ENCODE measurements around the gene MAPK8IP3. TPM values are rescaled to one million over a fixed set of nuclear protein-coding genes. Genes with fewer than 3 reads are reported as not detected.

MAPK8IP3 gene
- total RNA-seq, 1 experiment from 2014 or later, result 77.4 TPM

- no peaks in the 10 kb centered on the region for H3K27me3 Mint-ChIP-seq (ENCODE audit: insufficient read depth, unreplicated experiment)
- no peaks in the 10 kb centered on the region for H3K9me3 Mint-ChIP-seq (ENCODE audit: unreplicated experiment)
- H3K27ac Mint-ChIP-seq (ENCODE audit: low read depth, unreplicated experiment), result no peak overlapping the region
- no peak for DNase-seq (ENCODE audit: unreplicated experiment)
- ChIA-PET CTCF (interaction anchor here (0.6 kb wide), 1 partner anchor 61 kb away, joined by 3 read pairs; no protein-coding TSS in a partner anchor), POLR2A (interaction anchor here (0.6 to 7.7 kb wide), 6 partner anchors 13 to 348 kb away, joined by 3 to 137 read pairs (median 15); partner anchors contain the start of genes MAPK8IP3, NUBP2, SPSB3 and UQCC4)
- no TSS peak for BruUV-seq (replicated peaks)
- H3K4me1 Mint-ChIP-seq (ENCODE audit: insufficient read depth, unreplicated experiment), result peaks cover 7% of the 10 kb centered on the region
- no peak overlapping the region for H3K4me3 Mint-ChIP-seq (ENCODE audit: unreplicated experiment)
- intact Hi-C loops (cut with micrococcal nuclease), result no loop called here
- TF ChIP-seq CTCF (IDR thresholded peaks at IDR 0.05; ENCODE audit: unreplicated experiment), result no peak
- peaks cover 74% of the 10 kb centered on the region for H3K36me3 Mint-ChIP-seq (ENCODE audit: insufficient read depth, unreplicated experiment)
Measured at GRCh38 chr16:1768767-1769401, 62.9 kb downstream of the MAPK8IP3 start.

GRCh38 chr16:1769402-1770300 lies 63.7 kb downstream of the MAPK8IP3 start:
- Mint-ChIP-seq H3K9me3 (ENCODE audit: unreplicated experiment) (no peaks in the 10 kb centered on the region), H3K4me1 (ENCODE audit: insufficient read depth, unreplicated experiment) (peaks cover 7% of the 10 kb centered on the region), H3K4me3 (ENCODE audit: unreplicated experiment) (peak overlapping the region; percentile 80), H3K27me3 (ENCODE audit: insufficient read depth, unreplicated experiment) (no peaks in the 10 kb centered on the region), H3K36me3 (ENCODE audit: insufficient read depth, unreplicated experiment) (peaks cover 68% of the 10 kb centered on the region), H3K27ac (ENCODE audit: low read depth, unreplicated experiment) (peak overlapping the region; percentile 66)
- ChIA-PET POLR2A (interaction anchor here (0.7 to 7.7 kb wide), 11 partner anchors 12 to 190 kb away, joined by 3 to 137 read pairs (median 18); partner anchors contain the start of genes JPT2, MAPK8IP3, NDUFB10 and NUBP2), CTCF (interaction anchor here (0.6 to 1.0 kb wide), 2 partner anchors 24 to 62 kb away, joined by 3 to 4 read pairs; no protein-coding TSS in a partner anchor)
- no peak for DNase-seq (ENCODE audit: unreplicated experiment)
- BruUV-seq (replicated peaks), result no TSS peak
- intact Hi-C loops (cut with micrococcal nuclease), result loop anchor here (2.0 kb wide), 1 partner anchor 25 kb away; no protein-coding TSS in a partner anchor
- no peak for TF ChIP-seq CTCF (IDR thresholded peaks at IDR 0.05; ENCODE audit: unreplicated experiment)

- BruUV-seq (replicated peaks), result TSS peak; percentile 25
- H3K36me3 Mint-ChIP-seq (ENCODE audit: insufficient read depth, unreplicated experiment), result peaks cover 65% of the 10 kb centered on the region
- H3K27me3 Mint-ChIP-seq (ENCODE audit: insufficient read depth, unreplicated experiment), result no peaks in the 10 kb centered on the region
- no peak for TF ChIP-seq CTCF (IDR thresholded peaks at IDR 0.05; ENCODE audit: unreplicated experiment)
- POLR2A ChIA-PET, result interaction anchor here (0.7 to 7.7 kb wide), 12 partner anchors 11 to 189 kb away, joined by 3 to 137 read pairs (median 12); partner anchors contain the start of genes JPT2, MAPK8IP3, NDUFB10 and NUBP2
- CTCF ChIA-PET, result interaction anchor here (0.7 to 1.0 kb wide), 2 partner anchors 24 to 25 kb away, joined by 3 to 4 read pairs; no protein-coding TSS in a partner anchor
- no peaks in the 10 kb centered on the region for H3K9me3 Mint-ChIP-seq (ENCODE audit: unreplicated experiment)
- intact Hi-C loops (cut with micrococcal nuclease), result loop anchor here (1.0 to 2.0 kb wide), 2 partner anchors 26 to 63 kb away; no protein-coding TSS in a partner anchor
- DNase-seq (ENCODE audit: unreplicated experiment), result peak; percentile 65
- peak overlapping the region; percentile 80 for H3K4me3 Mint-ChIP-seq (ENCODE audit: unreplicated experiment)
- H3K4me1 Mint-ChIP-seq (ENCODE audit: insufficient read depth, unreplicated experiment), result peaks cover 7% of the 10 kb centered on the region
- peak overlapping the region; percentile 66 for H3K27ac Mint-ChIP-seq (ENCODE audit: low read depth, unreplicated experiment)
Measured at GRCh38 chr16:1770328-1771187, 64.6 kb downstream of the MAPK8IP3 start.

All from MCF 10A (cell line).